Breast epithelium (tissue), 4 donors: Measurements from ENCODE around the gene FOXN3. TPM values are rescaled to one million over a fixed set of nuclear protein-coding genes. Genes with fewer than 3 reads are reported as not detected.
A peak's percentile ranks its signal among the peaks of the same experiment; 100 is the strongest.

ENCODE experiments used
- DNase-seq, 2 donors: peaks; one replicate each; pipeline ENCODE4 v3.0.0-alpha.2; 2019; ENCODE audit warnings: low spot score in 2 of 2
- H3K27ac ChIP-seq, 2 donors: fragments of 200-600 bp; sonication (generic) in 1 of 2; one replicate each; pipeline ENCODE4 v1.5.1; 2016 to 2019; ENCODE audit warnings: mild to moderate bottlenecking in 1 of 2
- H3K27me3 ChIP-seq, 2 donors: fragments of 200-600 bp; sonication (generic) in 1 of 2; one replicate each; pipeline versions ENCODE4 v1.5.1 to v1.6.0; 2017 to 2019; ENCODE audit warnings: control low read depth in 1 of 2, mild to moderate bottlenecking in 1 of 2
- H3K36me3 ChIP-seq: fragments of 200-600 bp; one replicate; pipeline ENCODE4 v1.5.1; 2019
- H3K4me1 ChIP-seq, 2 donors: fragments of 200-600 bp; sonication (generic); one replicate each; pipeline ENCODE4 v1.5.1; 2016 to 2019; ENCODE audit warnings: control low read depth in 1 of 2
- H3K4me3 ChIP-seq, 3 donors: fragments of 200-600 bp; sonication (generic); 1 replicate in 2 of 3; 2 replicates in 1 of 3; pipeline ENCODE4 v1.5.1; 2016 to 2019; ENCODE audit warnings: mild to moderate bottlenecking in 3 of 3, moderate library complexity in 2 of 3
- H3K9me3 ChIP-seq, 2 donors: fragments of 200-600 bp; sonication (generic) in 1 of 2; one replicate each; pipeline ENCODE4 v1.5.1; 2016 to 2019; ENCODE audit warnings: control low read depth in 1 of 2
- CTCF ChIP-seq, 3 donors: fragments of 450-650 bp; IDR thresholded peaks; one replicate each; pipeline ENCODE4 v1.5.1; 2016 to 2017; ENCODE audit warnings: antibody characterized with exemption in 3 of 3, mild to moderate bottlenecking in 3 of 3, moderate library complexity in 3 of 3
- POLR2A ChIP-seq: fragments of 450-650 bp; IDR thresholded peaks from one replicate; pipeline ENCODE4 v1.6.1; 2016; ENCODE audit warnings: antibody characterized with exemption, mild to moderate bottlenecking, moderate library complexity
- POLR2AphosphoS5 ChIP-seq, 3 donors: sonication (generic); formaldehyde crosslinking; IDR thresholded peaks; one replicate each; pipeline ENCODE4 v1.6.1; 2017; ENCODE audit warnings: antibody characterized with exemption in 3 of 3
- intact Hi-C: fragments of 100-400 bp; cut with DNase I; formaldehyde crosslinking; loops from one replicate; pipeline ENCODE4 v1.15.1; 2023; ENCODE audit warnings: low total_unique reads
- total RNA-seq, 3 donors: library from RNA; depleted of rRNA; stranded (reverse); fragments of >200 nt; gene quantifications; one replicate each; pipeline ENCODE4 v1.1.0, GENCODE V29; 2016

Gene FOXN3
- total RNA-seq, 3 donors from 2014 or later: 70.7 to 180 (median 80.3) TPM

GRCh38 chr14:89344920-89345254, 72.1 kb downstream of the FOXN3 start:
- no peaks in the 10 kb centered on the region for H3K36me3 ChIP-seq
- H3K4me1 ChIP-seq: no peaks in the 10 kb centered on the region
- H3K27me3 ChIP-seq: no peaks in the 10 kb centered on the region
- H3K4me3 ChIP-seq: no peak overlapping the region
- DNase-seq: no peak
- H3K27ac ChIP-seq: no peak overlapping the region
- TF ChIP-seq POLR2AphosphoS5 (IDR thresholded peaks at IDR 0.05) (no peak), CTCF (IDR thresholded peaks at IDR 0.05) (no peak), POLR2A (no peak)
- intact Hi-C loops: no loop called here
- no peaks in the 10 kb centered on the region for H3K9me3 ChIP-seq

GRCh38 chr14:89343356-89343755, 73.7 kb downstream of the FOXN3 start:
- TF ChIP-seq CTCF (IDR thresholded peaks at IDR 0.05) (no peak), POLR2A (no peak), POLR2AphosphoS5 (IDR thresholded peaks at IDR 0.05) (no peak)
- peaks cover 0 to 4% of the 10 kb centered on the region in 2 donors for H3K4me1 ChIP-seq
- H3K9me3 ChIP-seq: no peaks in the 10 kb centered on the region
- H3K27ac ChIP-seq: no peak overlapping the region
- H3K27me3 ChIP-seq: no peaks in the 10 kb centered on the region
- intact Hi-C loops: no loop called here
- no peak overlapping the region for H3K4me3 ChIP-seq
- DNase-seq: no peak
- no peaks in the 10 kb centered on the region for H3K36me3 ChIP-seq

GRCh38 chr14:89342049-89342448, 75.0 kb downstream of the FOXN3 start:
- H3K27ac ChIP-seq: no peak overlapping the region
- no peaks in the 10 kb centered on the region for H3K36me3 ChIP-seq
- H3K9me3 ChIP-seq: no peaks in the 10 kb centered on the region
- peaks cover 0 to 4% of the 10 kb centered on the region in 2 donors for H3K4me1 ChIP-seq
- no peak overlapping the region for H3K4me3 ChIP-seq
- no peaks in the 10 kb centered on the region for H3K27me3 ChIP-seq
- no peak for DNase-seq
- TF ChIP-seq POLR2AphosphoS5 (IDR thresholded peaks at IDR 0.05) (no peak), CTCF (IDR thresholded peaks at IDR 0.05) (no peak), POLR2A (no peak)
- intact Hi-C loops: no loop called here

- H3K4me1 ChIP-seq: peaks cover 0 to 4% of the 10 kb centered on the region in 2 donors
- TF ChIP-seq CTCF (IDR thresholded peaks at IDR 0.05) (no peak), POLR2AphosphoS5 (IDR thresholded peaks at IDR 0.05) (peak in 1 of 3 donors; percentile 33)
- no peaks in the 10 kb centered on the region for H3K9me3 ChIP-seq
- H3K27ac ChIP-seq: peak overlapping the region; percentile 65 to 80
- intact Hi-C loops: no loop called here
- no peaks in the 10 kb centered on the region for H3K36me3 ChIP-seq
- no peak overlapping the region for H3K4me3 ChIP-seq
- no peaks in the 10 kb centered on the region for H3K27me3 ChIP-seq
- DNase-seq: no peak
Measured at GRCh38 chr14:89340200-89341181, 76.5 kb downstream of the FOXN3 start.

GRCh38 chr14:89339579-89339978, 77.5 kb downstream of the FOXN3 start:
- H3K36me3 ChIP-seq: no peaks in the 10 kb centered on the region
- peaks cover 0 to 4% of the 10 kb centered on the region in 2 donors for H3K4me1 ChIP-seq
- DNase-seq: no peak
- H3K4me3 ChIP-seq: no peak overlapping the region
- intact Hi-C loops: no loop called here
- no peaks in the 10 kb centered on the region for H3K9me3 ChIP-seq
- TF ChIP-seq POLR2AphosphoS5 (IDR thresholded peaks at IDR 0.05): no peak
- TF ChIP-seq POLR2A: no peak
- no peak for TF ChIP-seq CTCF (IDR thresholded peaks at IDR 0.05)
- H3K27me3 ChIP-seq: no peaks in the 10 kb centered on the region
- H3K27ac ChIP-seq: peak overlapping the region; percentile 65 to 80
